NCI-H524 (cell line): Measurements from ENCODE around the gene CLIC6.

Experiments
- DNase-seq, 2 experiments: peaks; one replicate each; lab custom pipeline; 2025; lab: John Stamatoyannopoulos, UW

The CLIC6 gene

DNA sequence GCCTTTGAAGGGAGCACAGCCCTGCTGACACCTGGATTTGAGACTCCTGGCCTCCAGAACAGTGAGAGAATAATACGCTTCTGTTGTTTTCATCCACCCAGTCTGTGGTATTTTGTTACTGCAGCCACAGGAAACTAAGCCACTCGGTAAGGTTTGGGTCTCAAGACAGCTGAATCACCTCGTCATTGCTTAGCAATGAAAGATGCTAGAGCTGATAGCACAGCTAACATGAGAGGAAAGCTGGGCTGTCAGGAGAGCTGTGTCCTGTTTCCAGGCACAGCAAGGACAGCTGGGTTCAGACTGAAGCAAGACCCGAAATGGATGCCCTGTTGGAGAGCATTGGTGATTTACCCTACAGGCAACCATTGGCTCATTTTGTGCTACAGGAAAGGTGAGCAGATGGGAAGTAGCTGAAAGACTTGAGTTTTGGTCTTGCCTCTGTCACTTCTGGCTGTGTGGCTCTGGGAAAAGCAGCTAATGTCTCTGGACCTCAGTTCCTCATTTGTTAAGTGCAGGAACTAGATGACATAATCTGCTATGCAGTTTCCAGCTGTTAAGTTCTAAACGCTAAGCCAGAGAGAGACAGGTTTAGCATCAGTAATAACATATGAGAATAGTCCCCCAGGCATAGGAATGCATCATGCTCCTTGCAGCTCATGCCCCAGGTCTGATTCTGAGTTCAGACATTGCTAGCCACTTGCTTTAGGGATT lies 58.0 kb downstream of the CLIC6 start:
- no peak for DNase-seq

DNA sequence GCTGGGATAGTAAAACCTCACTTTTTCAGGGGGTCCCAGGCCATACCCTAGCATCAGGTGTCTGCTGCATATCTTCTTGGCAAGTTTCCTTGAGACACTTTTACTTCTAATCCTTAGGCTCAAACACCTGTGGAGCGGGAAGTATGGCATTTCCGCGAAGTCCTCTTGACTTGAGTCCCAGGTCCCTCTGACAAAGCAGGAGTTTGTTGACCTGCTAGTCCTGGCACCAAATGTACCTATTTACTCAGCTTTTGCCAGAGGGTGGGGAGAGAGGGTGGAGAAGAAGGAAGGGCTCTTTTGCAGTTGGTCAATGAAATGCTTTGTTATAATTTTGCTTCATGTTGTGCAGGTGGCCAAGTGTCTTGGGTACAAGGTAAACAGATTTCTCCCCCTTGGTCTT lies 59.7 kb downstream of the CLIC6 start:
- DNase-seq, result no peak

DNA sequence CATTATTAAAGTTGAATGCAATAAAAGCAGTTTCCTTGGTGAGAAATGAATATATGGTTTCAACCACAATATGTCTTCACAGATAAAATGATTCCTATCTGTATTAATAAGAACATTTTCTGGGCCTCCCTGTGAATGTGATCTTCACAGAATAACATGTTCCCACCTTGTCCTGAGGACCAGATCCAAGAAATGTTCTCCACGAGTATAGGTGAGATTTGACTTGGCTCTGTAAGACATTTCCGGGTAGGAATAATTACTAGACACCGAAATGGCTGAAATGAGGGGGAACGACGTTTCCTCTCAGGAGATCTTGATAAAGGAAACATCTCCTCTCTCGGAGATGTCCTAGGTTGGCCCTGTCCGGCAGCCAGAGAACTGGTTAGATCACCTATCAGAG lies 61.4 kb downstream of the CLIC6 start:
- no peak for DNase-seq

DNA sequence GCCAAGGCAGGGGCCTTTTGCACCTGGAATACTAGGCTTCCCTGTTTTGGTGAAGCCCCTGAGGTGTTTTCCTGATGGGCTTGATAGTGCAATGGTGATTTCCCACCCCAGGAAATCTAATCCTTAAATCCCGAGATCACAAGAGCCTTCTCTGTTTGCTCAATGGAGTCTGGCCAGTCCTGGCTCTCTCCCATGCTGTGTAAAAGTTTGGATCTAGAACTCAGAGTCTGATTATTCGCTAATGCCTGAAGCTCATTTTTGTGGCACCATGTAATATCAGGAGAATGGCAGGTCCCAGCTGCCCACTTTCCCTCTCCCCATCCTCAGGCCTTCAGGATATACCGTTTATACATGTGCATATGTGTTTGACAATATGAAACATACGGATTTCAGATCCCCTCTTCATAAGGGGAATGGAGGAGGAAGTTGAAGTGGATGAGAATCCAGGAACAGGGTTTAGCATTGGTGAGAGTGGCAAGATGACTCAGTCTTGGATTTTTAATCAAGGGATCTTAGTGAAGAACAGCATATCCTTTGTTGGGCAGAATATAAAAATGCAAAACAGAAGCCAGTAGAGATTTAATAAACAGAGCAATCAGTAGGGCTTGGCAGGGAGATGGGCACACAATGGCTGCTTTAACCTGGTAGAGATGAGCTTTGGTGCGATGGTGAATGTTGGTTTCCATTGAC lies 62.1 kb downstream of the CLIC6 start:
- no peak for DNase-seq

DNA sequence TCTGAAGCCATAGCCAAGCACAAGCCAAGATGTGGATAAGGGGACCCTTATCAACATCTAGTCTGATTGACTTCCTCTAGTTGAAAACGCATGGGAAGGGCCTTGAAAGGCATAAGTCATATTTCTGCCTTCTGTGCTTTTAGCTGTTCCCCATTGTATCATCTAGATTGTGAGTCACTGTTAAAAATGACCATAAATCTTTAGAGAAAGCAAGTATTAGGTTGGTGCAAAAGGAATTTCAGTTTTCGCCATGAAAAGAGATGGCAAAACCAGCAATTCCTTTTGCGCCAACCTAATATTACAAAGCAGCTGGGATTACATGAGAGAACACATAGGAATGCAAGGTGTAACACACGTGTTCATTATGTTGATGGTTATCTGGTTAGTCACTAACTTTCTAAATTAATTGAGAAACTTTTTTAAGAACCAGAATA lies 63.6 kb downstream of the CLIC6 start:
- DNase-seq, result no peak

DNA sequence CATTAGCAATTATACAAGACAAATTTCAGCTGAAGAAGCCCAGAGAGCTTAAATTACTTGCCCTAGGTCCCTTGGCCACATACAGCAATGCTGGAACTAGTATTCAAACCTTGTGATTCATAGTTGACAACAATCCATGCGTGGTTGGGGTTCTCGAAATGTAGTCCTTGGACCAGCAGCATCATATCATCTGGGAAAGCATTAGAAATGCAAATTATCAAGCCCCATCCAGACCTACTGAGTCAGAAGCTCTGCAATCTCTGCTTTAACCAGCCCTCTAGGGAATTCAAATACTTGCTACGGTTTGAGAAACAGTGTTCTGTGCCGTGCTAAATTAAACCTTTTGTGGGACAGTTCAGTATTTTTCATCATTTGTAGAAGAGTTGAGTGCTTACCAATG lies 65.1 kb downstream of the CLIC6 start:
- DNase-seq, result no peak

DNA sequence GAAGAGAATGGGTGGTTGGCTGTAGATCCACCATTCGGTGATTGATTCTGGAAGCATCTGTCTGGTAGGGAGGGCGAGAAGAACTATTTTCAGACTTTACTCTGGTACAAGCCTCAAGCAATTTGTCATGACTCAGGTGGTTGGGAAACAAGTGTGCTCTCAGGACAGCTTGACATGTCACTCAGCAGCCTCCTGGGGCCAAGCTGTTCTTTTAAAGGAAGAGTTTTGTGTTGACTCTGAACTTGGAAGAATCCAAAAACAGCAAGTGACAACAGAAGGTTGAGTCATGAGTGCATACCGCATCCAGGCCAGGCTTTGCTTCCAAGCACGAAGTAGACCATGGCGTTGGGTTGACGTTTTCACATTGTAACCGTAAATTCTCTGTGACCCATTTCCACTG lies 65.9 kb downstream of the CLIC6 start:
- no peak for DNase-seq

DNA sequence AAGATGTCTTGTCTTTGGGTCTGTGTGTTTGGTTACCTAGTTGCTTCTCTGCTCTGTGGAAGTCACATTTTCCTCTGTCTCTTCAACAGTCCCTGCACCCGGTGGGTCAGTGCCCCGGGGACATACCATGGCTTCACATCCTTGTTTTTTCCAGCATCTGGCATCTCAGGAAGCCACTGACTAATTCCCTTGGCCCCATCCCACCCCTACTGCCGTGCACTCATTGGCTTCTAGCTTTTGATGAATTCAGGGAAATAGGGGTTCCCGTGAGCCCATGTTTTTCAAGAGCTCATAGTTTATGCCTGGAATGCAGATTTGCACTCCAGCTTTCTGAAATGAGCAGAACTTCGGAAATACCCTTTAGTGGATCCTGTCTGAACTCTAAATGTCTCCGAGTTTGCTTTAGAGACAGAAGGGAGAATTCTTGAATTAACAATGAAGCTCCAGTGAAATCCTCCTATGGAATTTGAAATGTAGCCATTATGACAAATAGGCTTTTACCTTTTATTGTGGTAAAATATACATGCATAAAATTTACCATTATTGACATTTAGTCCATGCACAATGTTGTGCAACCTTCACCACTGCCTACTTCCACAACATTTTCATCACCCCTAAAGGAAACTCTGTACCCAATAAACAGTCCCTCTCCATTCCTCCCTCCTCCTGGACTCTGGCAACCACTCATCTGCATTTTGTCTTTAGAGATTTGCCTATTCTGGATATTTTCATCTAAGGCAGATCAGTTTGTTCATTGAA lies 67.5 kb downstream of the CLIC6 start:
- DNase-seq, result no peak

DNA sequence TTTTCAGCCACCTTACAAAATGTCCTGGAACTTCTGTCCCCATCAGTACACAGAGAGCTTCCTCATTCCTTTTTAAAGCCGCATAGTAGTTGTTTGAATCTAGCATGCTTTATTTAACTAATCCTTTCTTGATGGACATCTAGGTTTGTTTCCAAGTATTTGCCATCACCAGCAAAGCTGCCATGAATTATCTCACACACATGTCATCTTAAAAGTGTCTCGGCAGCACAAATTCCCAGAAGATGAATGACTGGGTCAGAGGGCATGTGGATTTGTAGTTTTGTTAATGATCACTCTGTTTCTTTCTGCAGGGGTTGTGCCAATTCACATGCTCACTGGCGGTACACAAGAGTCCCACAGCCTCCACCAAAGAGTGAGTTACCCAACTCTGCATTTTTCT lies 68.3 kb downstream of the CLIC6 start:
- DNase-seq, result no peak

DNA sequence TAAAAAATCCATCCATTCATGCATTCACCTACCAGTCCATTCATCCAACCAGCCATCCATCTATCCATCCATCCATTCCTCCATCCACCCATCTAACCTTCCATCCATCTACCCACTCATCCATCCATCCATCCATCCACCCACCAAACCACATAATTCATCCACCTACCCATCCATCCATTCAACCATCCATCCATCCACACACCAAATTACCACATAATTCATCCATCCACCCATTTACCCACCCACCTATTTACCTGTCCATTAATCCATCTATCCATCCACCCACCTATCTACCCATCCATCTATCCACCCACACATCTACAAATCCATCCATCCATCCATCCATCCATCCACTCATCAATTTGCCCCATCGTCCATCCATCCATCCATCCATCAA lies 71.4 kb downstream of the CLIC6 start:
- DNase-seq, result no peak

DNA sequence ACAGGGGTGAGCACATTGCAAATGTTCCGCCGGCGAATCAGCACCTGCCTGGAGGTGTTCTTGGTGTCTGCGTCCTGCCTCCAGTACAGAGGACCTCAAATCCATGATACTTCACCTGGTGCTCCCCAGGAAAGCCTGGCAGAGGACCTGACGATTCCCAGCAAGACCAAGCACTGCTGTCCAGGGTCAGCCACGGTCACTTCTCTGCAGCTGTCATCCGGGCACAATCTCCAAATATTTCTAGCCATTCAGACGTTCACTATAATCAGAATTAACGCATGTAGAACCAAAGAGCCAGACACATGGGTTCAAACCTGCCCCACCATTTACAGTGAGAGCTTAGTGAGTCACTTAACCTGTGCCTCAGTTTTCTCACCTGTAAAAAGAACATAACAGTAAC lies 74.5 kb downstream of the CLIC6 start:
- DNase-seq, result no peak

DNA sequence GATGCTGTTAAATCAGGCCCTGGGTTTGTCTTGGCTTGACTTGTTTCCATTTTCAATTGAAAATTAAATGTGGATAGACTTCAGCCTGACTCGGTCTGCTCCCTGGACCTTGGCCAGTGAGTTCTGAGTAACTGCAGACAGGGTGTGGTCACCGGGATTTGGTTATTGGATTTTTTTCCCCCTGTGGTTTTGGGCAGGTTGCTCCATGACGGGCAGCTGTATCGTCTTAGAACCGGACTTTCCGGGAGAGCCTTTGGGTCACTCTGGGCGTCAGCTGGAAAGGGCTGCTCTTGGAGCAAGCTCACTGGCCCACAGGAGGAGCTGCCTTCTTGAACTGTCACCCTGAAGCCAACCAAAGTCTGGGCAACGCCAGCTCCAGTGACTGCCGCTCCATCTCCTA lies 75.0 kb downstream of the CLIC6 start:
- DNase-seq, result no peak

DNA sequence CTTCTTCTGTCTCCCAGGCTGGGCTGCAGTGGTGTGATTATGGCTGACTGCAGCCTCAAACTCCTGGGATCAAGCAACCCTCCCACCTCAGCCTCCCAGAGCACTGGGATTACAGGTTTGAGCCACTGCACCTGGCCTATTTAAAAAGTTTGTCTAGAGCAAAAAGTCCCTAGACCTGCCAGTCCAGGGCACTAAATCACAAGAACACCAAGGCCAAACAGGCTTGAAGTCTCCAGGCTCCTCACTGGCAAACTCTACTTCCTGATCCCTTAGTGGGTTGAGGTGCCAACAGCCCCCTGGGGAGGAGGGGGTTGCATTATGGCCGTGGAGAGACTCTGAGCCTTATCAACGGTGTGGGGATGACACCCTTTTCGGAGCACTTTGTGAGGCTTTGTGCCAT lies 76.0 kb downstream of the CLIC6 start:
- no peak for DNase-seq

DNA sequence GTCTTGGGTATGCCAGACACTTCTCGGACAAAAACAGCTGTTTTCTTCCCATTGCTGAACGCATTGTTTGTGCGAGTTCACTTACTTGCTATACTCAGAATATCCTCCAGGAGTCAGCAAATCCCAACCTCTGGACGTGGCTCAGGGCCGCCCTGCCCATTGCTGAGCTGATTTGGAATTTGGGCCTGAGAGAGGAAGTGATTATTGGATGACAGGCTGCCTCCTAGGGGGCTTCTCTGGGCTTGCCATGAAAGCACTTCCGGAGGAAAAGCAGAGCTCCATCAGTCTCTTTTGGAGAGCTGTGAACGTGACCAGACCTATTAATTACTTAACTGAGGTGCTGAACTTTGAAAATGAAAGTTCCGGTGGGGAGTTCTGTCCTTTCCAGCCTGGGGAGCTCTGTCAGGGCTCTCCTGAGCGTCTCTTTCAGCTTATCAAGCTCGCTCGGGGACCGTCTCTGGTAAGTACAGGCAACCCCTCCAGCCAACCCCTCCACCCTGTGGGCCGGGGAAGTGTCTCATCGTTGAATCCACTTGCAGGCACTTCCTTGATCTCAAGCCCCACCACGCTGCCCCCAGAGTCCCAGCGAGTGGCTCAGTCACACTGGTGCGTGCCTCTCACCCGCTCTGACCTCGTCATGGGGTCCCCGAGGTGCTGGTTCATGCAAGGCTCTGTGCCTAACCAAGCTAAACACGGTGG lies 76.9 kb downstream of the CLIC6 start:
- DNase-seq, result peak; percentile 76 to 85

DNA sequence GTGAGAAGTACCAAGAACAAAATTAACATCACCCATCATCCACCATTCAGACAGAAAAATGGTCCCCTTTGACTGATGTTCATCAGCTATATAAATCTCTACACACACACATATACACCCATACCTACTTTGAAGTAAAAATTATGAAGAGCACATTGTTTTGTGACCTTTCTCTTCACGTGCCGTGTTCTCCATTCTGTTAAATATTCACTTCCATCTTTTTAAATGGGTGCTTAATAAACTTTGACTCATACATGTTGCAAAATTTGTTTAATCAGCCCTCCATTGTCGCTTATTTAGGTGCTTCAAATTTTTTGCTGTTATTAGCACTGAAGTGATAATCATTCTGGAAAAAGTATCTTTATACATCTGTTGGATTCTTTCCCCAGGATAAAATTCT lies 80.1 kb downstream of the CLIC6 start:
- no peak for DNase-seq

DNA sequence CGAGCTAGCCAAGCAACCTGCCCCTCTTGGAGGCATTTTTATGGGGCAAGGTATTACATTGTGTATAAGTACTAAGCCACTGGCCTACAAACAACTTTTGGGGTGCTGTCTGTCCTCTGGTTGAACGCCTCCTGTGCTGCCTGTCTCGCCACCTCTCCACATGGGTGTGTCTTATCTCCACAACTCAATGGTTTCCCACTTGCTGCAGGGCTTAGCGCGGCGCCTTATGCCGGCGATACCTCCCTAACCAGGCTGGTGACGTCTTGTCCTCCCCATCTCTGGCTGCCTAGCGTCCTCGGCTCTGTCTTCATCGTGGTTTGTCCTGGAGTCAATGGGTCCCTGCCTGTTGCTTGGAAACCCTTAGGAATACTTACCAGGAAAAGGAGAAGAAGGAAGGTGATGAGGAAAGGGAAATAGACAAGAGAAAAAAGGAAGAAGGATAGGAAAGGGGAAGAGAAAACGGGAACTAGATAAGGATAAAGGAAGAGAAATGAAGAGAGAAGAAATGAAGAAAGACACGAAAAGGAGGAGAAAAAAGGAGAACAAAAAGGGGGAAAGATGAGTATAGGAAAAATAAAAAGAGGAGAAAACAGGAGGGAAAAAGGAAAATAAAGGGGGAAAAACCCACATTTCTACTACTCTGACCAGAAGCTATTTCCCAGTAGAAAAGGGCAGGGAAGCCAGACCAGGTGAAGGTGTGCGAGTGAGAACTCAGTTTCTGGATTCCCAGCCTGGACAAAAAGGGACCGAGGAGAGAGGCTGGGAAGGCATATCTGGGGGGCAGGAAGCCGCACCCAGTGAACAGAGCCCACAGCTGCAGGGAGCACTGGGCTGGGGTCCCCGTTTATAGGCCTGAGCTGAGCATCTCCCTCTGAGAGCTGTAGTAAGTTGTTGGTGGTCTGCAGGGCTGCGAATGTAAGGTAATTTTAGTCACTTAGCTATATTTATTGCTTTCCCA lies 86.2 kb downstream of the CLIC6 start:
- no peak for DNase-seq

DNA sequence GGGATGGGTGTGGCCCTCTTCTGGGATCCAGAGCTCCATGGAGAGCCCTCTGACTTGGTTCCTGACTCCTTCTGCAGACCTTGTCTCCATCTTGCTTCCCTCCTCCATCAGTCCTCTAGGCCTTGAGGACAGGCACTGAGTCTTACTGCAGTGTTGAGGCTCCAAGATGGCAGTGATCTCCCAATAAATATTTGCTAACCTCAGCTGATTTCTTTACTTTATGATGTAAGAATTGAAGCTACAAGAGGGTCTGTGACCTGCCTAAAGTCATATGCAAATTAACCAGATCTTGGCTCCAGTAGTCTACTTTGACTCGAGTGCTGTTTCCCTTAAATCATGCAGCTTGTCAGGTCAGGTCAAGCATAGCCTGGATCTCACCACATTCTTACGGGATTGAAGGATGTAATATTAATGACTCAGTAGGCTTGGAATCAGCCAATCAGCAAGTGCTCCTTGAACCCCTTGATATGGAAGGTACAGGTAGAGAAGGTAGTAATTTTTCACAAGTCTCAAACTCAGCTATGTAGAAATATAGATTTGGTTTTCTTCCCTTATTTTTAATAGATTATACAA lies 93.0 kb downstream of the CLIC6 start:
- no peak for DNase-seq

DNA sequence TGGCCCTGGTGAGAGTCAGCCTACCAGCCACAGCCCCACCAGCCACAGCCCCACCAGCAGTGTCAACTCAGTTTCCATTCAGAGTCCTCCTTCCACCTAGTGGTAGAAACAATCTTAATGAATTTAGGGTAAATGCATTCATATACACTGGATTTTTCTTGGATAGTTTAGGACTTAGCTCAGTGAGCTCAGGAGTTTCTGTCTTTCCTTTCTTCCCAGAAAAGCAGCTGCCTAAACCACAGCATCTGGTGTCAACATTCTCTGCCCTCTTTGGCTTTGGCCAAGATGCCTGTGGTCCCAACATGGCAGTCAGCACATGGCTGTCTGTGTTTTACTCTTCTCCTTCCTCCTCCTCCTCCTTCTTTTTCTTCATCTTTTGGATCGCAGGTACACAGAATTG lies 94.0 kb downstream of the CLIC6 start:
- no peak for DNase-seq

DNA sequence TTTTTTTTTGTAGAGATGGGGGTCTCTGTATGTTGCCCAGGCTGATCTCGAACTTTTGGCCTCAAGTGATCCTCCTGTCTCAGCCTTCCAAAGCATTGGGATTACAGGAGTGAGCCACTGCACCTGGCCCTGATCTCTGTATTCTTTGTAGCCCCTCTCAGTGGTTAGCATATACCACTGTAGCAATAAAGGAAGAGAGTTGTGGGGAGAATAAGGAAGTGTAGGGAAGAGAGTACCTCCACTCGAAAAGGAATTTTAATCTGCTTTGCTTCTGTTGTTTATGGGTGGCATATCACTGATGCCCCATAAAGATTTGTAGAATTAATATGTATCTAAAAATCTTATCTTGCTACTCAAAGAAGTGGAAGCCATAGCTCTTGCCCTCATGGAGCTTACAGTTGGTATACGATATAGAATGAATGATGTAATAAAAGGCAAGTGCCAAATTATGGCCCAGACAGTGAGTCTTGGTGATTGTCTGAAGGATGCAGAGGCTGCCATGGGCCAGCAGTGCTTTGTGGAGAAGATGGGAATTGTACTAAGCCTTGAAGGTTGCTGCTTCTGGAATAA lies 96.0 kb downstream of the CLIC6 start:
- DNase-seq, result no peak

DNA sequence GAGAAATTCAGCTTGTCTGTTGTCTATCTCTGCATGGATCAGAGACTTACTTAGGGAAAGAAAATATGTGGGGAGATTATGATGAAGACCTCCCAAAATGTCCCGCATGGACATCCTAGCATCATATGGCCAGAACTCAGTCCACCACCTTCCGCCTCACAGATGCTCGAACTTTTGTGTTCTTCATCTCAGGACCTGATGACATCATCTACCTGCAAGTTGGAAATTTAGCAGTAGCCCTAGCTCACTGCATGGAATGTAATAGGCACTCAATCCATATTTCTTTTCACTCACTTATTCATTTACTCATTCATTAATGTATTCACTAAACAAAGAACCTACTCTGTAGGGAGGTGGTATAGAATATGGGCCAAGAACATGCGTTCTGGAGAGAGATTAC lies 96.8 kb downstream of the CLIC6 start:
- DNase-seq, result no peak

DNA sequence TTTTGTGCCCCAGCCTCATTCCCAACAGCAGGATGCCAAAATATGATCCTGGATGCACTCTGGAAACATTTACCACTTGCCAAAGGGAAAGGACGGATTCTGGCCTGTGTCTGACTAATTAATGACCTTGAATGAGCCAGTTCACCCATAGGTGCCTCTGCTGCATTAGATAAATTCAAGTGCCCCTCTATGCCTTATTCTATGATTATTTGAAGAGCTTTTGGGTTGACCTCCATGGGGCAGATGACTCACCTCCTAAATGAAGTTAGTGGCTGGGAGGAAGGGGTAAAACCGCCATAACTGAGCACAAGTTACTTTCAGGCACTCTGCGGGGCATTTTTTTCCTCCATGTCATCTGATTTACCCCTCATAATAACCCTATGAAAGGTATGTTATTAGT lies 98.1 kb downstream of the CLIC6 start:
- no peak for DNase-seq
